IPS DF 19.7 (cell line): Measurements from ENCODE around the gene RGS3.
"Not testable (repeated sequence)": the region's sequence is repeated elsewhere in the genome, so short reads cannot be mapped to it uniquely, and the experiment has no call there.

ENCODE experiments used
- DNase-seq: peaks from one replicate; pipeline ENCODE4 v3.0.0-alpha.2; 2013; ENCODE audit warnings: low read depth, low spot score

Gene RGS3

DNA sequence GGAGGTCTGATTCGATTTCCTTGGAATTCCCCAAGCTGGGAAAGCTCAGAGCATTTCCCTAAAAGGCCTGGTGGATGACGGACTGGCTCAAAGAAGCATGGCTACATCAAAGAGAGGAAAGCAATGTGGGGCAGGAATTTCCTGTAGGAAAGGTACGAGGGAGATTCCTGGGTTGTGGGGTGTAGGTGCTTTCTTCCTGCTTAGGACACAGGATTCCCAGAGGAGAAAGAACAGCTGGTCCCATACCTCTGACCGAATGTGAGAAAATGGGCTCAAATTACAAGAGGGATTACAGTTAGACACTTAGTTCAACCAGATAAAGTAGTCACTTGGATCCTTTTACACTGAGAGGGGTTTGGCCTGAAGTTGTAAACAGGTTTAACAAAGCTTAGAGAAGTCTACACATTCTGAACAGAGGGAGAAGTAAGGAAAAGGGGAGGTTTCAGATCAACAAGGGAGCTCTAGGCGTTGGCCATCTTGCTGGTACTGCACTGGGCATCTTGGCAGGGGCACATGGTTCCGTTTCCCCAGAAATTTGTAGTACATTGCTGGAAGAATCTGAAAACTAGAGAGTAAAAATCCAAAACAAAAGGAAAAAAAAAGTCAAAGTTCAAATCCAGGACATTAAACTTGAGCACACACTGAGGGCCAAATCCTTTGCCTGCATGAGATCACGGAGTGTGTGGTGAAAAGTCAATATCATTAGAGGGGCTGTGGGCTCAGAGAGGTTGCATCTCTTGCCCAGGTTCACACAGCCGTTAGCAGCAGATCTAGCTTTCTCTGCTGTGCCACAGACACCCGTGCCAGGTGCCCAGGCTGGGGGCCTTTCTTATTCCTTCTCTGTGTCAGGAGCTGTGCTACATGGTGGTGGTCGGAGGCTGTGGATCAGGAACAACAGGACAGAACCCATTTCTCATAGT lies 171.3 kb downstream of the RGS3 start:
- DNase-seq: no peak

DNA sequence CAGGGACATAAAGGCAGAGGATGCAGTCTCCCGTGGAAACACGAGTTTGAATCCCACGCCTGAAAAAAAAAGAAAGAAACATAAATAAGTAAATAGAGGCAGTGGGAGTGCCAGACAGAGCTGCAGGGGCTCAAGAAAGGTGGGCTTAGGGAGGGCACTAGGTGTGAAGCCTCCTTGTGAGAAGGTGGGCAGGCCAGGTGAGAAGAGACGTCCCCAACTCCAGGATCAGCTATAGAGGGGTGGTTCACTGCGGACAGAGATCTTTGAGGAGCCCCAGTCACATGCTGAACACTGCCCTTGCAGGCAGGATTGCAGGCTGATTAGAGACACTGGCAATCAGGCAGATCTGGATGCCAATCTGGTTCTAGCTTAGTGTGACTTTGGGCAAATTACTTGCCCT lies 172.1 kb downstream of the RGS3 start:
- no peak for DNase-seq

DNA sequence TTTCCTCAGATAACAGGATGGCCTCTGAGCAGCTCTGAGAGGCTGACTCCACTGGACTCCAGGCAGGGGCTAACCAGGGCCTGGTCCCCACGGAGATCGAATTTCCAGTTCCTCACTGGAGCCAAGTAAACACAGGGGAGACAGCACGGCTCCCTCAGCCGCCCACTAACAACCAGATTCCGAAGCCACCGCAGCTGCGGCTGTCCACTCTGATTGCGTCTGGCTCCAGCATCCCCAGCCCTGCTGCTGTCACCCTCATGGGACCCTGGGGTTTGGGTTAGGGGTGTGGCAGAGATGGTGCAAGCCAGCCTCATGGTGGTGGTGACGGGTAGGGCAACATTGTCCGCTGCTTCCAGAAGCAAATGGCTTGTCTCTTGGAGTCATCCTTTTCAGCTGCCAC lies 172.6 kb downstream of the RGS3 start:
- DNase-seq: no peak

DNA sequence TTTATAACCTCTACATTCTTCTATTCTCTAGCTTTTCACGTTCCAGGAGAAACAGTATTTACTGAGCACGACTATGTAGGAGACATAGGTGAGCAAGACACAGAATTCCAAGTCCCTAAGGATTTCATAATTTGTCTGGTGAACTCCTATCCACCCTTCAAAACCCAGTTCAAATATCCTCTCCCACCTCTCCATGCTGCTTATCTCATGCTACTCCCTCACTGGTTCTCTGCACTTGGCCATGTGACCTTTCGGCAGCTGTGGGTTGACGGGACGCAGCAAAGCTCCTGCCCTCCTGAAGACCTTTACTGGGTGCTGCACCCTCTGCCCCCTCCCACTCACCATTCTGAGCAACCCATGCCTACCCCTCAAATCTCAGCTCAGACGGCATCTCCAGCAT lies 173.2 kb downstream of the RGS3 start:
- DNase-seq: no peak

DNA sequence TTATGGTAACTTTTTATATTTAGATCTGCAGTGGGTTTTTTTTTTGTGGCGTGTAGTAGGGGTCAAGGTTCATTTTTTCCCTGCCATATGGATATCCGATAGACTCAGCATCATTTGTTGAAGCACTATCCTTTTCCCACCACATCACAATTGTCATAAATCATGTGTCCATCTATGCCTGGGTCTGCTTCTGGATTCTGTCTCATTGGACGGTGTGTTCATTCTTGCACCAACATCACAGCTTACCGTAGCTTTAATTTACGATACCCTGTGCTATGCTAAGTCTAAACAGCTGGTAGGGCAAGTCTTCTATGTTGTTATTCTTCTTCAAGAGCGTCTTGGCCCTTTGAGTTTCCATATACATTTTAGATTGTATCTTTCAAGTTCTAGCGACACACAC lies 175.0 kb downstream of the RGS3 start:
- no peak for DNase-seq

DNA sequence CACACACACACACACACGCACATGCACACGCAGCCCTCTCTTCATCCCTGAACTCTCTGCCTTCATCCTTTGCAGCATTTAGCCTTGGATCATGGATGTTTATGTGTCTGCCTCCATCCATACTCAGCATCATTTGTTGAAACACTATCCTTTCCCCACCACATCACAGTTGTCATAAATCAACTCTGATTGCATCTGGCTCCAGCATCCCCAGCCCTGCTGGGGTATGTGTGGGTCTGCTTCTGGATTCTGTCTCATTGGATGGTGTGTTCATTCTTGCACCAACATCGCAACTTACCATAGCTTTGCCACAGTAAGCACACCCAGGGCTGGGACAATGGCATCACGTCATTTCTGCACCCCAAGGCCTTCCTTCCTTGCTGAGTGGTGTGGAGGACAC lies 175.4 kb downstream of the RGS3 start:
- DNase-seq: no peak

DNA sequence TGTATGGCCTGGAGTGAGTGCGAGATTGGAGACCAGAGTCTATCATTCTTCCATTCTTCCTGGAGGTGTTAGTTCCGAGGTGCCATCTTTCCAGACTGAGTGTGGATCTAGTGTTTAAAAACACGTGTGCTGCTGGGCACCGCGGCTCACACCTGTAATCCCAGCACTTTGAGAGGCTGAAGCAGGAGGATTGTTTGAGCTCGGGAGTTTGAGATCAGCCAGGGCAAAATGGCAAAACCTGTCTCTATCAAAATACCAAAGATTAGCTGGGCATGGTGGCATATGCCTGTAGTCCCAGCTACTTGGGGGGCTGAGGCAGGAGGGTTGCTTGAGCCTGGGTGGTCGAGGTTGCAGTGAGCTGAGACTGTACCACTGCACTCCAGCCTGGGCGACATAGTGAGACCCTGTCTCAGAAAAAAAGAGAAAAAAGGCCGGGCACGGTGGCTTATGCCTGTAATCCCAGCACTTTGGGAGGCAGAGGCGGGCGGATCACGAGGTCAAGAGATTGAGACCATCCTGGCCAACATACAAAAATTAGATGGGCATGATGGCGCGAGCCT lies 176.0 kb downstream of the RGS3 start:
- not testable (repeated sequence) for DNase-seq

DNA sequence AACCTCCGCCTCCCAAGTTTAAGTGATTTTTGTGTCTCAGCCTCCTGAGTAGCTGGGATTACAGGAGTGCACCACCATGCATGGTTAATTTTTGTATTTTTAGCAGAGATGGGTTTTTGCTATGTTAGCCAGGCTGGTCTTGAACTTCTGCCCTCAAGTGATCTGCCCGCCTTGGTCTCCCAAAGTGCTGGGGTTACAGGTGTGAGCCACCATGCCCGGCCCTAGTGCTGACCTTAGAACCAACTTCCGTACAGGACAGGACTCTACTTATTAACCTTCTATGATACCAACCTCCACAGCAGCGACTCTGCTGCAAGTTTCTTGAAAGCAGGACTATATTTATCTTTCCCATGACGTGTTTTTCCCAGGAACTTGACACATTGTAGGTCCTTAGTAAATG lies 176.9 kb downstream of the RGS3 start:
- DNase-seq: no peak

DNA sequence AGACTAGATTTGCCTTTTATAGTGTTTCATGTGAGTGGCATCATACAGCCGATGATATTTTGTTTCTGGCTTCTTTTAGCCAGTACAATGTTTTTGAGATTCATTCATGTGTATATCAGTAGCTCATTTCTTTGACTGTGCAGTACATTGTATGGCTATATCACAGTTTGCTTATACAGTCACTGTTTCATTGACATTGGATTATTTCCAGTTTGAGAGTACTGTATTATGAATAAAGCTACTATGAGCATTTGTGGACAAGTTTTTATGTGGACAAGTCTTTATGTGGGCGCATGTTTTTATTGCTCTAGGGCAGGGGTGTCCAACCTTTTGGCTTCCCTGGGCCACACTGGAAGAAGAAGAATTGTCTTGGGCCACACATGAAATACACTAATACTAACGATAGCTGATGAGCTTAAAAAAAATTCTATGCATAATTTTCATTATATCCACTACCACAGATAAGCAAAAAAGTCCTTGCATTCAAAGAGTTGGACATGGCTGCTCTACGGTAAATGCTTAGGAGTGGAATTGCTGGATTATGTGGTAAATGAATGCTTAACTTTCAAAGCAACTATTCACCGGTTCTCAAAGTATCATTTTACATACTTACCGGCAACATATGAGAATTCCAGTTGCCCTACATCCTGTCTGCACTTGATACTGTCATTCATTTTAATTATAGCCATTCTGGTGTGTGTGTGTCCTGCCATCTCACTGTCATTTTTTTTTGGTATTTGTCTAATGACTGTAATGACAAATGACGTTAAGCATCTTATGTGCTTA lies 177.8 kb downstream of the RGS3 start:
- no peak for DNase-seq

DNA sequence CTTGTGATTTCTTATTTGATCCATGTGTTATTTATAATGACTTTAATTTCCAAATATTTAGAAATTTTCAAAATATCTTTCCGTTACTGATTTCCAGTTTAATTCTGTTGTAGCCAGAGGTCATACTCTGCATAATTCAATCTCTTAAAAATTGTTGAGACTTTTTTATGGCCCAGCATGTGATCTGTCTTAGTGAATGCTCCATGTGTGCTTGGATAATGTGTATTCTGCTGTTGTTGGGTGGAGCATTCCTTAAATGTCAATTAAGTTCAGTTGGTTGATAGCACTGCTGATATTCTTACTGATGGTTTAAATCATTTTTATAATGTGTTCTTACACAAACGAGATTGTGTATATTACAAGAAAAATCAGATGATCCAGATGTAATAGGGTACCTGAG lies 180.8 kb downstream of the RGS3 start:
- no peak for DNase-seq

DNA sequence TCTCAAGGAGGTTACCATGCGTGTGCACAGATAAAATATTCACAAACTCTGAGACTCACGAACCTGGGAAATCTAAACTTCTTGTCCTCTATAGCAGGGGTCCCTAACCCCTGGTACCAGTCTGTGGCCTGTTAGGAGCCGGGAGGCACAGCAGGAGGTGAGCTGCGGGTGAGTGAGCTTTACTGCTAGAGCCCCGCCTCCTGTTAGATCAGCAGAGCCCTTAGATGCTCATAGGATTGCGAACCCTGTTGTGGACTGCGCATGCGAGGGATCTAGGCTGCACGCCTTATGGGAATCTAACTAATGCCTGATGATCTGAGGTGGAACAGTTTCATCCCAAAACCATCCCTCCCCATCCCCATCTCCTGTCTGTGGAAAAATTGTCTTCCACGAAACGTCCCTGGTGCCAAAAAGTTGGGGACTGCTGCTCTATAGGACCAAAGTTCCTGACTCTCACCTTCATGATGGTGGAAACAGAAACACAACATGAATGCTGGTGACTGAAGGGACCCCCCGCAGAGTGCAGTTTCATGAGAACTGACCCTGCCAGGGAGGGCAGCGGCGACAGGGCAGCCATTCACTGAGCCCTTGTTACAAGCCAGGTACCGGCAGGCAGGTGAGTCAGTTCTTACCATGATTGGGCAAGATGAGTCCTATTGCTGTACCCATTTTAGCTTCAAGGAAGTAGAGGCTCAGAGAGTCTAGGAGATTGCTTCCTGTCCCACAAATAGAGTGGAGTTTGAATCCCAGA lies 181.9 kb downstream of the RGS3 start:
- no peak for DNase-seq

DNA sequence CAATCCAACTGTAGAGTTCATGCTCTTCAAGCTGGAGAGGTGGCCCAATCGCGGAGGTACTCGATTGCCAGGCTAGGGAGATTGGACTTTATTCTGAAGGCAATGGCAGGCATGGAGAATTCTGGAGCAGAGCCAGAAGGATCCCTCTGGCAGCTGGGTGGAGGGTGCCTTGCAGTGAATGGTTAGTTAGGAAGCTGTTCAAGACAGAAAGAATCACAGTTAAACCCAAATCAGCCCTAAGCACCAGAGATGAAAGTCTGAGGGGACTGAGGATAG lies 182.4 kb downstream of the RGS3 start:
- no peak for DNase-seq

DNA sequence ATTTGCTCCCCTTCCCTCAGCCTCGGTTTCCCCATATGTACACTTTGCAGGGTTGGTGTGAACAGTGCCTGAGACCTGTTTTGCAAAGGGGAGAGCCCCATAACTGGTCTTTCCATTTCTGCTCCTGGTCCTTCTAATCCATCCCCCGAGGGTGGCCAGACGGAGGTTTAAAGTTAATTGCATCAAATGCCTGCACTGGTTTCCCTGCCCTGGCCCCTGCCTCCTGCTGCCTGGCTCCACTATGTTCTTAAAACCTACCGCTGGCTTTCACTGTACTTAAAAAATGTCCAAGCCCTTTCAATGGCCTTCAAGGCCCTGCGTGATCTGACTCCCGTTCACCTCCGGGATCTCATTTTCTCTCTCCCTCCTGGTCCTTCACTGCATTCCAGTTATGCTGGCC lies 183.0 kb downstream of the RGS3 start:
- DNase-seq: no peak
